Colonic mucosa (tissue), 4 donors: ENCODE results near the gene NSUN2. TPM values are rescaled to one million over a fixed set of nuclear protein-coding genes. Genes with fewer than 3 reads are reported as not detected.

ENCODE experiments used
- DNase-seq: peaks from one replicate; pipeline ENCODE4 v3.0.0-alpha.2; 2020
- H3K27ac ChIP-seq: fragments of 200-600 bp; one replicate; pipeline ENCODE4 v1.8.0; 2021
- H3K27me3 ChIP-seq: fragments of 200-600 bp; one replicate; pipeline ENCODE4 v1.8.0; 2021
- H3K36me3 ChIP-seq: fragments of 200-600 bp; one replicate; pipeline ENCODE4 v1.8.0; 2021
- H3K4me1 ChIP-seq: fragments of 200-600 bp; one replicate; pipeline ENCODE4 v1.8.0; 2021; ENCODE audit warnings: mild to moderate bottlenecking
- H3K4me3 ChIP-seq: fragments of 200-600 bp; one replicate; pipeline ENCODE4 v1.8.0; 2021
- H3K9ac ChIP-seq, 2 donors: one replicate each; pipeline ENCODE4 v1.7.0; 2013; ENCODE audit warnings: control low read depth in 2 of 2, low read depth in 2 of 2, low read length in 2 of 2
- H3K9me3 ChIP-seq: fragments of 200-600 bp; one replicate; pipeline ENCODE4 v1.8.0; 2021
- CTCF ChIP-seq: fragments of 200-600 bp; IDR thresholded peaks from one replicate; pipeline ENCODE4 v1.8.0; 2022; ENCODE audit warnings: antibody characterized with exemption, mild to moderate bottlenecking
- intact Hi-C: fragments of 100-400 bp; cut with DNase I; formaldehyde crosslinking; loops from one replicate; pipeline ENCODE4 v1.14.1; 2022
- total RNA-seq, 2 donors: library from RNA; stranded (reverse); fragmentation: NEBNext Ultra II Directional in 1 of 2; extraction: Animal tissue kit (Norgen Biotek cat#: 25700) in 1 of 2; gene quantifications; one replicate each; pipeline ENCODE4 v1.2.1, GENCODE V29; 2021
- donor health status: healthy.
- donor health status: DM: no; HTN: no; CAD: no.
- donor health status: DM: no; HTN: no; CAD: no.

Gene NSUN2
- total RNA-seq, 2 donors from 2014 or later = 46.9 to 69.9 TPM

DNA sequence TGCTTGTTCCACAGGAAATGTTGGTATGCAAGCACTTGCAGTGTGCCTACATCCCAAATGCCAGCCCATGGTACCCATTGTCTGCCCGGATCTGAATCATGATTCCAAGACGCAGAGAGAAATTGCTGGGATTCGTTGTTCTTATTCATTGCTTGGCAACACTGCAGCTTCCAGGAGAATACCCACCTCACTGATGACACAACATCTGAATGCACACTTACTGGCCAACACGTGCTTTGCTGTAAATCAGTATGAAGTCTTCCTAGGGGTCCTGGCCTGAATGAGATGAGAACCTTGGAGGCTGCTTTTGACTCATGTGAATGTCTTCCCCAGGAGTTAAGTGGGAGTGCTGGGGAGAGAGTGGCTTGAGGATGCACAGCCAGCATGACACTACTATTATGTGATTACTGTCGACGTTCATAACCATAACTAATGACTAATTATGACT, 12.0 kb upstream of the NSUN2 start:
- no peak overlapping the region for H3K9ac ChIP-seq
- no peak for TF ChIP-seq CTCF
- no peaks in the 10 kb centered on the region for H3K36me3 ChIP-seq
- H3K27me3 ChIP-seq = no peaks in the 10 kb centered on the region
- H3K4me1 ChIP-seq = no peaks in the 10 kb centered on the region
- no peak overlapping the region for H3K27ac ChIP-seq
- intact Hi-C loops = no loop called here
- no peak overlapping the region for H3K4me3 ChIP-seq
- H3K9me3 ChIP-seq = no peaks in the 10 kb centered on the region
- DNase-seq = no peak

DNA sequence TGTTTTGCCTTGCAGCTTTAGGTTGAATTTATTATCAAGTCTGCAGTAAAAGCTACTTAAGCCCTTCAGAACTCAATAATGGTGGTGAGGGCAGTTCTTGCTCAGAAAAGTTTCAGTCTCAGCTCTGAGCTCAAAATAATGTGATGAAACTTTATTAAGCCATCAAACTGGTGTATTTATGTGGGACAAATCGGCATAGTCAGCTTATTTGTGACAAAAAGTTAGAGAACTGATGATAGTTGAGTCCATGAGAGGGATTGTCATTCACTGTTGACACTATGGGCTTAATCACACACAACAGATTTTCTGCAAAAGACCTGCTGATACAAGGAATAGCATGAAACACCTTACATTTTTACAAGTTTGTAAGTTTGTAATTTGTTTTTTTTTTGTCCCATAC, 9.8 kb upstream of the NSUN2 start:
- DNase-seq = no peak
- no peak for TF ChIP-seq CTCF
- no peak overlapping the region for H3K27ac ChIP-seq
- H3K4me3 ChIP-seq = no peak overlapping the region
- H3K9ac ChIP-seq = no peak overlapping the region
- no peaks in the 10 kb centered on the region for H3K4me1 ChIP-seq
- H3K27me3 ChIP-seq = no peaks in the 10 kb centered on the region
- H3K36me3 ChIP-seq = no peaks in the 10 kb centered on the region
- intact Hi-C loops = no loop called here
- H3K9me3 ChIP-seq = no peaks in the 10 kb centered on the region

GRCh38 chr5:6638236-6638635, 5.4 kb upstream of the NSUN2 start:
- Histone ChIP-seq H3K9ac (no peak overlapping the region), H3K36me3 (no peaks in the 10 kb centered on the region), H3K4me1 (no peaks in the 10 kb centered on the region), H3K27me3 (no peaks in the 10 kb centered on the region), H3K4me3 (no peak overlapping the region), H3K9me3 (no peaks in the 10 kb centered on the region), H3K27ac (no peak overlapping the region)
- intact Hi-C loops = no loop called here
- DNase-seq = no peak
- no peak for TF ChIP-seq CTCF

GRCh38 chr5:6637590-6637989, 4.7 kb upstream of the NSUN2 start:
- intact Hi-C loops = no loop called here
- Histone ChIP-seq H3K36me3 (no peaks in the 10 kb centered on the region), H3K9ac (no peak overlapping the region), H3K4me3 (no peak overlapping the region), H3K9me3 (no peaks in the 10 kb centered on the region), H3K4me1 (no peaks in the 10 kb centered on the region), H3K27ac (no peak overlapping the region), H3K27me3 (no peaks in the 10 kb centered on the region)
- DNase-seq = no peak
- no peak for TF ChIP-seq CTCF

DNA sequence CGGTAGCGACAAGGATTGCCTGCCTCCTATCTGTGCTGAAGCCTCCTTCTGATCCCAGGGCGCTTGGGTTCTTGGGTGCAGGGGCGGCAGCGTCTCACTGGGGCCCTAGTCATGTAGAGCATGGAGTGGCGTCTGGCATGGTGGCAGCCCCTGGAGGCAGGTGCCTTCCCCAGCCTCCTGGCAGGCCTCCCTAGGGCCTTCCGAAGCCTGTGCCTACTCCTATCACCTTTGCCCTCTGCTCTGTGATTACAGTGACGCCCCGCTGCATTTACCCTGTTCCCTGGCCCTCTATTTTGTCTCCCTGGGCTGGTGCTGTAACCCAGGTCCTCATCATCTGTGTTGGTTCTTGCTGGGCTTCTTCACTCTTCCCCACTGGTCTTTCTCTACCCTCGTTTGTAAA, 4.2 kb upstream of the NSUN2 start:
- intact Hi-C loops = no loop called here
- no peak for DNase-seq
- H3K4me3 ChIP-seq = no peak overlapping the region

More for the DNA sequence above, 4.2 kb upstream of the NSUN2 start:
- no peak for TF ChIP-seq CTCF
- Histone ChIP-seq H3K9me3 (no peaks in the 10 kb centered on the region), H3K36me3 (no peaks in the 10 kb centered on the region), H3K4me1 (peaks cover 2% of the 10 kb centered on the region), H3K27me3 (no peaks in the 10 kb centered on the region), H3K27ac (no peak overlapping the region), H3K9ac (no peak overlapping the region)
